Fibroblast of mammary gland (primary cell): ENCODE results near the gene RAB11A.

Experiments used
- DNase-seq: peaks from one replicate; pipeline ENCODE4 v3.0.0-alpha.2; 2010; ENCODE audit warnings: low read depth
- H3K4me3 ChIP-seq: 2 replicates; pipeline ENCODE4 v1.5.1; 2011; ENCODE audit warnings: low read depth, mild to moderate bottlenecking, low read length, moderate library complexity; ENCODE audit not compliant: control insufficient read depth
- TF ChIP-seq, protein P1 (sequence below): conservative IDR thresholded peaks from 2 replicates; pipeline ENCODE4 v1.5.1; 2011; ENCODE audit warnings: low read depth, low read length, inconsistent platforms; ENCODE audit not compliant: control insufficient read depth, insufficient read depth

The RAB11A gene

GRCh38 chr15:65908876-65909275 lies 39.6 kb downstream of the RAB11A start:
- TF ChIP-seq, protein P1, sequence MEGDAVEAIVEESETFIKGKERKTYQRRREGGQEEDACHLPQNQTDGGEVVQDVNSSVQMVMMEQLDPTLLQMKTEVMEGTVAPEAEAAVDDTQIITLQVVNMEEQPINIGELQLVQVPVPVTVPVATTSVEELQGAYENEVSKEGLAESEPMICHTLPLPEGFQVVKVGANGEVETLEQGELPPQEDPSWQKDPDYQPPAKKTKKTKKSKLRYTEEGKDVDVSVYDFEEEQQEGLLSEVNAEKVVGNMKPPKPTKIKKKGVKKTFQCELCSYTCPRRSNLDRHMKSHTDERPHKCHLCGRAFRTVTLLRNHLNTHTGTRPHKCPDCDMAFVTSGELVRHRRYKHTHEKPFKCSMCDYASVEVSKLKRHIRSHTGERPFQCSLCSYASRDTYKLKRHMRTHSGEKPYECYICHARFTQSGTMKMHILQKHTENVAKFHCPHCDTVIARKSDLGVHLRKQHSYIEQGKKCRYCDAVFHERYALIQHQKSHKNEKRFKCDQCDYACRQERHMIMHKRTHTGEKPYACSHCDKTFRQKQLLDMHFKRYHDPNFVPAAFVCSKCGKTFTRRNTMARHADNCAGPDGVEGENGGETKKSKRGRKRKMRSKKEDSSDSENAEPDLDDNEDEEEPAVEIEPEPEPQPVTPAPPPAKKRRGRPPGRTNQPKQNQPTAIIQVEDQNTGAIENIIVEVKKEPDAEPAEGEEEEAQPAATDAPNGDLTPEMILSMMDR, result no peak
- no peak for DNase-seq
- H3K4me3 ChIP-seq, result no peak overlapping the region

- TF ChIP-seq, protein P1, result no peak
- DNase-seq, result no peak
- H3K4me3 ChIP-seq, result no peak overlapping the region
Observed at GRCh38 chr15:65909831-65910230, 40.5 kb downstream of the RAB11A start.

GRCh38 chr15:65910341-65910740 lies 41.0 kb downstream of the RAB11A start:
- TF ChIP-seq, protein P1, result no peak
- no peak overlapping the region for H3K4me3 ChIP-seq
- DNase-seq, result no peak

DNA sequence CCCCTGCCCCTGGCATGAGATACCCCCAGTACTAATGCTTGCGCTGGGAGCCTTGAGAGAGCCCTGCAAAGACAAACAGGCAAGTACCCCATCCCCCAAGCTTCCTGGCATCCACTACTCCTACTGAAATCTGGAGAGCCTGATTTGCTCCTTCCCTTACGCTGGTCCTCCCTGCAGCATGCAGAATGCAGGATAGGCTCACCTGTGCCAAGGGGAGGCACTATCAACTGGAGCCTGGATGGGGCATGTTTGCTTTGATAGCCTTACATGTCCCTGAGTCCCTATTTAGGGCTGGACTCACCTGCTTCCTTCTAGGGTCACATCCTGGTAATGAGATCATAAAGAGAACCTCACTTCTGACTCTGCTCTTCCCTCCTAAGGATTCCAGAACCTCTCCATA lies 42.9 kb downstream of the RAB11A start:
- DNase-seq, result no peak
- TF ChIP-seq, protein P1, result no peak

DNA sequence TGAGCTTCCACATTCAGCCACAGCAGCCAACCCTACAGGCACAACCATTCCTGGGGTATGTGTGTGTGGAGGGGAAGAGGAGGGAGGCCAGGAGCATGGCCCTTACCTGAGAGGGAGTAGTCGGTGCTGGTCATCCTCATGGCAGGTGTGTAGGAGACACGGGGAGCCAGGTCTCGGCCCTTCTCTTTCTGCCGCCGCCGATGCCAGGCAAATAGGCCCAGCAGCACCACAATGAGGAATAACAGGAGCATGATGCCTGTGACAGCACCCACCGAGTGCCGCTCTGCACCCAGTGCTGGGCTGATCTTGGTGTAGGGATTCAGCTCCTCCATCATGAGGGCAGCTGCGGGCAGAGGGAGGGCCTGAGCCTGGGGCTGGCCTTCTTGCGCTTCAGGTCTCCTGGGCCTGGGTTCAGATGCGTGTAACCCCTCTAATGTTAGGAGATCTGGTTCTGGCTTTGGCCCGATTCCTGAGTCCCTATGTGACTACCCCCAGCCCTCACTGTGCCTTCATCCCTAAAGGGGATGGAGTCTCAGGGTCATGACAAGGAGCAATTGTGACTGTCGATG lies 44.4 kb downstream of the RAB11A start:
- TF ChIP-seq, protein P1, result no peak
- H3K4me3 ChIP-seq, result no peak overlapping the region
- DNase-seq, result no peak

More for the DNA sequence above, 42.9 kb downstream of the RAB11A start:
- H3K4me3 ChIP-seq, result no peak overlapping the region

DNA sequence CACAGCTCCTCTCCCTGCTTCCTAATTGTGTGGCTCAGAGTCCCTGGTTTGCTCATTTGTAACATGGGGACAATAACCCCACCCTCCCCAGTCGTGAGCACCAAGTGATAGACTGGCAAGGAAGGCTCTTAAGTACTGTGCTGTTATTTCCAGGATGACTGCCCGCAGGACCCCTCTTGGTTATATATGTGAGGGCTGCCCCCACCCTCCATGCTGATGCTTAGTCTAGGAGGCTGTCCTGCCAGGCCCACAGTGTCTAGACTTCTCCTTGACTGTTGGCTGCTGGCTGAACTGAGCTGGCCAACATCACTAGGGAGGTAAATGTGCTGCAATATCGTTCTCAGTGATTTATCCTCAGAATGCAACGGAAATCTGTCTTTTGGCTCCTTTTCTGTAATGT lies 45.1 kb downstream of the RAB11A start:
- no peak for DNase-seq
- H3K4me3 ChIP-seq, result no peak overlapping the region
- TF ChIP-seq, protein P1, result no peak
